Stimulated activated CD8-positive, alpha-beta memory T cell treated with anti-CD3 and anti-CD28 coated beads, Interleukin-15, amount 100 ng/mL, for 48 hours (primary cell): ENCODE results near the gene RALGAPA2.

Source experiments
- DNase-seq, 2 donors: peaks; one replicate each; pipeline ENCODE4 v3.0.0-alpha.2; 2020; ENCODE audit warnings: low read depth in 2 of 2

The RALGAPA2 gene

DNA sequence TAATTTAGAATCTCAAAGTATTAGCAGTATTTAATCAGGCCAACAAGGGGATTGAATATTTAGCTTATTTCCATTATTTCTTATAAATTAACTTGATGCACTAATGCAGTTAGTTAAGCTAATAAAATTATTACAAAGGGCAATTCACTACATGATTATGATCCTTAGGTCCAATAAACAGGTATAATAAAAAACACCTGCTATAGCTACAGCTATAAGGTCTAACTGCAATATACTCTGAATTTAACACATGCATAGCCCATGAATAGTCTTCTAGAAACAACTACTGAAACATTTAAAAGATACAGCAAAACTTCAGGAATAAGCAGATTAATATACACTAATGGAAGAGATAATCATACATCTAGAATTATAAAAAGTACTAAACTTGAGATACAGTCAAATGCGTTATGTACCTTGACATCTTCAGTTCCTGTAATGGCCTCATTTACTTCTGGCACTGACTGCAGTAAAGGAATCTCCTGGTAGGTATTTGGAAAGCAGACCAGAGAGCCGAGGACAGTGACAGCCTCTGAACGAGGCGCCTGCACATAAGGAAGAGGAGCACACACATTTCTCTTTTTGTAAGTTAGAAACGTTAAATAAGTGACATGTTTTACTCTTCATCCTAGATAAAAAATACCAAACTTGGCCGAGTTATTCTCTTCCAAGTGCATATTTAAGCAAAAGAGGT, 176.1 kb downstream of the RALGAPA2 start:
- no peak for DNase-seq

DNA sequence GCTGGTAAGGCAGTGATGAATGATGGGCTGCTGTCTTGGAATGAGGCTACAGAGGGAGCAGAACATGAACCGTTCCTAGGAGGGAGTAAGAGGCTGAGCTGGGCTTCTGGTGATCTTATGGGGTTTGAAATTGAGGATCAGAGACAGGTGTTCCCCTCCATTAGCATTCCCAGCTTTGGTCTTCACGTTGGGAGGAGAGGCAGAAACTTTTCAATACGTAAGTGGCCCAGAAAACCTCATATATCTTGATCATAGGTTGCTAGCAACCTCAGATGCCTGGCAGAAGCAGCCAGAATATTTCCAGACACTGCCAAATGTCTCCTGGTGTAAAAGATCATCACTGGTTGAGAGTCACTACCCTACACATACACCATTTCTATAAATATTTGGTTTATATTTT, 177.4 kb downstream of the RALGAPA2 start:
- no peak for DNase-seq

DNA sequence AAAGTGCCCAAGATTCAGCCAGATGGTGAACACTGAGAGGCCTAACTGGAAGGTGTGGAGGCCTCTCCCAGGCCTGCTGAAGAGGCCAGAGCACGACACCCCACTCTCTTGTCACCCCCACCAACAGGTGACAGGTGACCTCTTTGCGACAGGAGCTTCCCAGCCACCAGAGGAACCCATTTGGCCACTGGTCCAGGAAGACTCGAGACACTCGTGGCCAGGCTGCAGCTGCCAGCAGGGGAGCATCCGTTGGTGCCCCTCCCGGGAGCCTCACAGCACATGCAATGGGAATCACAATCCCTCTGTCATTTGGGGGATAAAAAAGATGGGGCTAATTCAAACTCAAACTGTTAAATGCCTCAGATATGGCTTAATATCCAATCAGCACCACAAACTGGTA, 181.2 kb downstream of the RALGAPA2 start:
- DNase-seq = no peak

DNA sequence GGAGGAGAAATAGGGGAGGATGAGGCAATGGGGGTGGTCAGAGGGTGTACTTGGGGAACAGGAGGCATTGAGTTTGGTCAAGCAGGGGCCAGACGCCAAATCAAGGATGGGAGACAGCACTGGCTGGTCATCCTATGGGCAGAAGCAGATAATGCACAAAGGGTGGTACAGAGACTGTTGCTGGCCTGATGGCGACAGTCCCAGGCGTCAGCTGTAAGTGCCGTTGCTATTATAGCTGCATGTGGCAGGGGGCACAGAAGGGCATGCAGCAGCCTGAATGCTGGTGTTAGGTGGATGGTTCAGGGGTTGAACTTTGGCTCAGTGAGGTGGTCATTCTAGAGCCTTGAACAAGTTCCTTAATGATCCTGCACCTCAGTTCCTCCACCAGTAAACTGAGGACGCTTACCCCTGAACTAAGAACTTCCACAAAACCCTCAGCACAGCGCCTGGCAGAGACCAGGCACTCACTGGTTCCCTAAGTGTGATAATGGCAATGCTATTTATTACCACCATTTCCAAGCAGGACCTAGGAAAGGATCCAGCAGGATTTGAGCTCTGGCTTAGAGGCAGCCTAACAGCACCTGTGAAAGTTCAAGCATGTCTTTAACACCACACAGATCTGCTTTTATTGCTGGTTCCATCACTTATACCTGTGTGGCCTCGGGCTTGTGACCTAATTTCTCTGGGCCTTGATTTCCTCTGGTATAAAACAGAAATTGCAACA, 181.9 kb downstream of the RALGAPA2 start:
- DNase-seq = no peak

DNA sequence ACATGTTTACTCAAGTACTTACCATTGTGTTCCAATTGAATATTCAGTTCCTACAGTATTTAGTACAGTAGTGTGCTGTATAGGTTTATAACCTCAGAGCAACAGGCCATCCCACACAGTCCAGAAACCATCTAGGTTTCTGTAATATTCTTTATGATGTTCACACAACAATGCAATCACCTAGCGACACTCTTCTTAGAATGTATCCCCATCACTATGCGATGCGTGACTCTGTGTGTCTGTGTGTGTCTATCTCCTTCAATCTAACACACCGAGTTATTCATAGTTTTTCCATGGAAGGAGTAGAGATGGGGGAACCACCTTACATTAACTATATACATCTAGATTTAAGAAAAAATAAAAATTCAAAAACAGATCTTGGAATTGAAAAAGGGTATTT, 182.8 kb downstream of the RALGAPA2 start:
- no peak for DNase-seq

DNA sequence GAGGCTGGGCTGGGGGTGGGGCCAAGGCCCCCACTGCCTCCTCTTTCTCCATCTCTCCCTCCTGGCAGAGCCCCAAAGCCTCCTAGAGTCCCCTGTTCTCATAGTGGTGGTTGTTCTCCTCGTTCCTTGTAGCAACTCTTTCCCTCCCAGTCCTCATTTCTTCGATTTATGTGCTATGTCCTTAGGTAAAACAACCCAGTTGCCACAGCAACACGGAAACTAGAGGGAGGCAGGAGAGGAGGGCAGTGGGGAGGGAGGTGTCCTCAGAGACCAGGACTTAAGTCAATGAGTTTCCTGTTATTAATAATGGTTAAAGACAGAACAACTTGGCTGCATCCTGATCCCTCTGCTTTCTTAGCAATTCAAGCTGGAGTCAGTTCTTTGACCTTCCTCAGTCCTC, 183.6 kb downstream of the RALGAPA2 start:
- no peak for DNase-seq

DNA sequence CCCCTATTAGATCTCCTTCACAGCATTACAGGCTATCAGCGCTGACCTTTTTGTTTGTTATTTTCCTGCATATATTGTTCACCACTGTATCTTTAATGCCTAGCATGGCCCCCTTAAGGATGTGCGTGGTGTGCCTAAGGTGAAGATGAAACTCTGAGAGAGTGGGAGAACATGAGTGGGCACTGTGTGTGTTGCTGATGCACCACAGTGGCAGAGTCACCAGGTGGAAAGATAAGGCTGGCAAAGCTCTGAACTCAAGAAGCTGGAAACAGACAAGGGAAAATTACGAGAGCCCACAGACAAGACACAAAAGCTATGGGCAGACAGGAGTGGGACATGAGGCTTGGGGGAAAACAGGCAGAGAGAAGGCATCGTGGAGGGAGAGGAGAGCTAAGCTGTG, 184.8 kb downstream of the RALGAPA2 start:
- DNase-seq = no peak

DNA sequence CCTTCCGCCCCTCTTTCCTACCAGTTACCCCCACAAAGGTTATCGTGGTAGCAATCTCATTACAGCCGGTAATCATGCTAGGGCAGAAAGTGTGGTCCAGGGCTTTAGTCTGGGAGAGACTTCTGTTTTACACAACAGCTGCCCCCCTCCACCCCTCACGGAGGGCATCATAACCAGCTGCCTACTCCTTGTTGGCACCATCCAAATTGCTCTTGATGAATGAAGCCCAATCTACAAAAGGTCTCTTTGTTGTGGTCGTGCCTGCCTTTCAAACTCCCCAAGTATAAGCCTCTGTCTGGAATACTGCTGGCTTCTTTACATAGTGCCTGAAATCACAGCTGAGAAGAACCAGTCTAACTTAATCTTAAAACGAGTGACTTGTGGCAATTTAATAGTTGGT, 186.7 kb downstream of the RALGAPA2 start:
- no peak for DNase-seq

DNA sequence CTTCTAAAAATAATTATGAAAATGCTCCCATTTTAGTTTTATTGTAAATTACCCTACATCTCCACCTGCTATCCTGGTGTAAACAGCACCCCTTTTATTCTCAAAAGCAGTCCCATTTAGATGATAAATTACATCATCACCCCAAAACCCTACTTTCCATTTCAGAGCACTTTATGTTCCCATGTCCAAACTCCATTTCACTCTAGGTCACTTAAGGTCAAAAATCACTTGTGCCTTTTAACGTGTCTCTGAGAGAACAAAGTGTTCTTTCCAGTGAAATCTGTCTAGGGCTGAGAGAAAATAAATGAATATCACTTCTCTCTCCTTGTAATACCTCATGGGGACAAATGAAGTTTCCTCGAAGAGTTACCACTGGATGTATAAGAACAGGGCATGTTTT, 187.2 kb downstream of the RALGAPA2 start:
- no peak for DNase-seq

DNA sequence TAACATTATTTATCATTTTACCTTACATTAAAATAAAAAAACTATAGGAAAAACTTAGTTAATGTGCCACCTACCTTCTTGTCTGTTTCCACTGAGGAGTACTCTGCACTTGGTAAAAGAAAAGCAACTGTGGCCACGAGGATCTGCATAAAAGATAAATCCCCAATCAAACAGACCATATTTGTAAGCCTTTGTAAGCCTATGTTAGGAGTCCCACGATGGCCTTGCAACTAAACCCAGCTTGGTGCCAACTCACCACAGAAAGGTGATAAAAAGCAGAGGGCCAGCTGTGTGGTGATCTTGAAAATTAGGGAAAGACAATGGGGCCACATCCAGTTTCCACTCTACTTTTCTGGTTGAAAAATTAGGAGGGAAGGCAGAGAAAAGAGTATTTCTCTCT, 187.7 kb downstream of the RALGAPA2 start:
- no peak for DNase-seq

DNA sequence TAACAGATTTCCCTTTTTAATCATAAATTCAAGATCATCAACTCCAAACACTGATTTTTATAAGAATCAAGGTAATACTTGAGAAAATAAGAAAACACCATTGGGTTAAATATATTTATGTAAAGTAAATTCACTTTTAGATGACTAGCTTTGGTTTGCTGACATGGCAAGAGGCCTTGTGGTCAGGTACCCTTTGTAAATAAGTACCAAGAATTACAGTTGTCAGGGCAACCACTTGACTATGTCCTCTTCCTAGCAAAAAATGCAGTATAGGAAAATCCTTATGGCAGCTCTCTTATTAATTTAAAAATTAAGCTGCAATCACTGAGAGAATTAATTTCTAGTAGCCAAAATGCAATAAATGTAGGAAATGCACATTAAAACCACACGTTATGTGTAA, 190.7 kb downstream of the RALGAPA2 start:
- no peak for DNase-seq

DNA sequence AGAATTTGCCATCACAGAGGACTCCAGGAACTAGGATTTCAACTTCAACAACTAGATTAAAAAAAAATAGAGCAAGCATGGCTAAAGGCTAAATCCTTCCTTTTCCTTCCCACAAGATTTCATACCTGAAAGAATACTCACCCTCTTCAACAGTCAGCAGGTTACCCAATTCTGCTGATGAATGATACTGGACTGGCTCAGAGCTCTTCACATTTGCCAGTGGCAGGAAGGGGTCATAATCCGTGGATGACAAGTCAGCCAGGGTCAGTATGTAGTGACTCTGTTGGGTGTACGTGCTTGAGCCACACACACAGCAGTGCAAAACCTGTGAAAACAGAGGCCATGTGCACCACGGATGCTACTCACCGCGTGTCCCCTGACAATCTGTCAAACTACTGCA, 191.7 kb downstream of the RALGAPA2 start:
- no peak for DNase-seq

DNA sequence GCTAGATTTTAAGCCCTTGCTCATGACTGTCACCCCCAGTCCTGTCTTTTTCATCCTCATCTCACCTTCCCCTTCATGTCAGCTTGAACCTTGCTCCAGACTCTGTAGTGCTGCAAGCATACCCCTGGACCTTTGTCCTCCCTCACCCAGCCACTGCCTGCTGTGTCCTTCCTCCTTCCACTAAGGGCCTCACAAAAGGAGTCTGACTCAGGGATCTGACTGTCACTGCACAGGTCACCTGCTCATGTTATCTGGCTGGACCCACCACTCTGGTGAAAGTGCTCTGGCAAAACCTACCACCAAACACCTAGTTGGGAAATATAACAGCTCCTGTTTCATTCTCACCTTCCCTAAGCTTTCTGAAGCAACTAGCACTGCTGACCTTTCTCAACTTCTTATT, 193.2 kb downstream of the RALGAPA2 start:
- DNase-seq = no peak

DNA sequence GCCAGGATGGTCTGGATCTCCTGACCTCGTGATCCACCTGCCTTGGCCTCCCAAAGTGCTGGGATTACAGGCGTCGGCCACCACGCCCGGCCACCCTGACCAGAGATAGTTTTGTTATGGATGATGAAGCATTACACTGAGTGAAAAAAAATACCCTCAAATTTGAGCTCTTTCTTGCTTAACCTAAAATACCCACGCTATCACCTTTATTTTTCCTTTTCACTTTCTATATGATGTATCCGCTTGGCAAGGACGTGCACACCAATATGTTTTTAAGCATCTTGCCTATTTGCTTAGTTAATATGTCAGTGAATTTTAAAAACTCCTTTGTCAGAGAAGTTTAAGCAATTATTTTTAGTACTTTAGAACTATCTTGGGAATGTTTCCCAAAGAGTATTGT, 194.2 kb downstream of the RALGAPA2 start:
- no peak for DNase-seq

DNA sequence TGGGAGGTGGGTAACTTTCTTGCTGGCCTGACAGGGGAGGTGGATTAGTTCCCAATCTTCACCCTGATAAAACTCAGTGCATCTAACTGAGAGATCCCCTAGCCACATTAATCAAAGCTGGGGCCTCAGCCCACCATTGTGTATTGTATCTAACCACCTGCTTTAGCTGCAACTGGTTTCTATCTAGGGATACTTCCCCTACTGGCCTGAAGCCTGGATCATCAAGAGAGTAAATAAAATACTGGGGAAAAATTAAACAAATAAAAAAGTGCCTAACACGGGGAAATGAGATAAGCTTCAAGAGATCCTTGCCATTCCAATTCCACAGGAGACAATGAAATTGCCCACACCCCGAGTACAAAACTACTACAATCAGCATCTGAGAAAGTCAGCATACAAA, 195.1 kb downstream of the RALGAPA2 start:
- no peak for DNase-seq

DNA sequence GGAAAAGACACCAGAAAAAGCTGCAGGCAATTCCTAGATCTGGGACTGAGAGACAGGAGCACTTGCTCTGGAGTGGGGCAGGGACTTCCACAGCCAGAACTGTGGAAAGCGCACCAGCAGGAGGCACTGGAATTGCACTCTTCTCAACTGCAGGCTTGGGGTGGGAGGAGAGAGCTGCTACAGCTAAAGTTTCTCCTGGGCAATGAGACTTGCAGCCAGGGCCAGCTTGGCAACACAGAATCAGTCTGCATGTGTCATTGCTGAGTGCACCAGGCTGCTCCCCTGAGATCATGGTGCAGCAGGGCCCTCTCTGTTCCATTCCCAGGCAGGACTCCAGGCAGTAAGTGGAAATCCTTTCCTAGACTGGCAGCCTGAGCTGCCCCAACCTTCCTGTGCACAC, 198.7 kb downstream of the RALGAPA2 start:
- DNase-seq = no peak

DNA sequence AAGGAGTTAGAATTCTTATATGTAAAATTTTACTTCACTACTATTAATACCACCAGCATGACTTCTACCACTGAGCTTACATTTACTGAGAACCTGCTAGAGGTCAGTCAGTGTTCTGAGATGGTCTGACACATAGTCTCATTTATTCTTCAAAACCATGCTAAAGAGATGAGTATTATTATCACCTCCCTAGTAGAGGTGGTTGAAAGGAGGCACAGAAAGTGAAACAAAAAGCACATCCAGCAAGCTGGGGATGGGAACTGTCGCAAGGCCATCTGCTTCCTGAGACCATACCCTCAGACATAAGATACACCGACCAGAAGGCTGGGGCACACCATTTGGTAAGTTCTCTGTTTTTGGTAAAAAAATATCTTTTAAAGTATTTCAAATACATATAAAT, 206.9 kb downstream of the RALGAPA2 start:
- no peak for DNase-seq

DNA sequence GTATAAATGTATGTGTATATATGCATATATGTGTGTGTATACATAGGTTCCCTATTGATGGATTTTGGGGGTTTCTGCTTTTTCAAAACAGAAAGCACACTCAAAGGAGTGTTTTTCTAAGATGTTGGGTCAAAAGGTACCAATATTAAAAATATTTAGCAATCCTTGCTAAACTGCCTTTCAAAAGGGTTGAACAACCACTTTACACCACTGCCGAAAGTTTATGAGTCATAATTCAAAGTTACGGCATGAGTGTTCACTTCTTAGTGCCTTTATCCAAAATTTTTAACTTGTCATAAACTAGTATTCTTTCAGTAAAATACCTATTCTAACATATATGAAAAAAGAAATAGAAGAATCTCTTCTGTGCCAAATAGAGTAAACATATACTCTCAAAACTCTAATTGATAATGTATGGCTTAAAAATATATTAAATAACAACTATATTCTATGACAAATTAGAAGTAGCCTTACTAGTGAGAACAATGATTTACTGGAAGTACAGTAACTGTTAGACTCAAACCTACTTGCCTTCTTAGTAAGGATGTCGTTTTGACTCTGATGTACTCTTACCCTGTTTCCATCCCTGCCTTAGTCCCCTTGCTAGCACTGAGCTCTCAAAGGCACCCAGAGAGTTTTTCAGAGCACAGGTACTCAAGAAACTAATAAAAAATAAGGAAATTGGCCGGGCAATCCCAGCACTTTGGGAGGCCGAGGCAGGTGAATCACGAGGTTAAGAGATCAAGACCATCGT, 208.5 kb downstream of the RALGAPA2 start:
- DNase-seq = no peak

DNA sequence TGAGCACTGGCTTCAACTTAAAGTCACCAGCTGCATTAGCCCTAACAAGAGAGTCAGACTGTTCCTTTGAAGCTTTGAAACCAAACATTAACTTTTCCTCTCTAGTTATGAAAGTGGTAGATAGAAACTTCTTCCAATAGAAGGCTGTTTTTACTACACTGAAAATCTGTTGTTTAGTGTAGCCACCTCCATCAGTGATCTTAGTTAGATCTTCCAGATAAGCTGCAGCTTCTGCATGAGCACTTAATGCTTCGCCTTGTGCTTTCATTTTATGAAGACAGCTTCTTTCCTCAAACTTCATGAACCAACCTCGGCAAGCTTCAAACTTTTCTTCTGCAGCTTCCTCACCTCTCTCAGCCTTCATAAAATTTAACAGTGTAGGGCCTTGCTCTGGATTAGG, 211.3 kb downstream of the RALGAPA2 start:
- DNase-seq = no peak

DNA sequence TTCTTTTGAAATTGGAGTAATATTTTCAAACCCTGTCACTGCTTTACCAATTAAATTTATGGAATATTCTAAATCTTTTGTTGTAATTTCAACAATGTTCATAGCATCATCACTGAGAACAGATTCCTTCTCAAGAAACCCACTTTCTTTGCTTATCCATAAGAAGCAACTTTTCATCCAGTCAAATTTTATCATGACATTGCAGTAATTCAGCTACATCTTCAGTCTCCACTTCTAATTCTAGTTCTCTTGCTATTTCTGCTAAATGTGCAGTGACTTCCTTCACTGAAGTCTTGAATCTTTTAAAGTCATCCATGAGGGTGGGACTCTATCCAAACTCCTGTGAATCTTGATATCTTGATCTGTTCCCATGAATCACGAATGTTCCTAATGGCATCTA, 212.1 kb downstream of the RALGAPA2 start:
- DNase-seq = no peak

DNA sequence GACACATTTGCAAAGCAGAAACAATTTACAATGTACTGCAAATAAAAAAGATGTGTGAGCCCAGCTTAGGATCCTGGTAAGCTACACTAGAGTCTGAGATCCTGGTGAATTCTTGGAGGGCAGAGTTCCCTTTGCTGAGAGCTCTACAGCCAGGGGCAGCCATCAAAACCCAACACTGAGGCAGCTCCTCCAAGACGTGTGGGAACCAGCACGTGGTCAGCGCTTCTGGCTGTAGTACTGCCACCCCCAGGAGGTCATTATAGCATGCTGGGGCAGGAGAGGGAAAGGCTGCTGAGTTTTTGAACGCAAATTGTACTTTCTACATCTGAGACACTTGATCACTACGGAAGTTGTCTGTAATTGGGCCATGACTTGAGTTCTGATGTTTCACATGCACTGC, 213.0 kb downstream of the RALGAPA2 start:
- DNase-seq = no peak

DNA sequence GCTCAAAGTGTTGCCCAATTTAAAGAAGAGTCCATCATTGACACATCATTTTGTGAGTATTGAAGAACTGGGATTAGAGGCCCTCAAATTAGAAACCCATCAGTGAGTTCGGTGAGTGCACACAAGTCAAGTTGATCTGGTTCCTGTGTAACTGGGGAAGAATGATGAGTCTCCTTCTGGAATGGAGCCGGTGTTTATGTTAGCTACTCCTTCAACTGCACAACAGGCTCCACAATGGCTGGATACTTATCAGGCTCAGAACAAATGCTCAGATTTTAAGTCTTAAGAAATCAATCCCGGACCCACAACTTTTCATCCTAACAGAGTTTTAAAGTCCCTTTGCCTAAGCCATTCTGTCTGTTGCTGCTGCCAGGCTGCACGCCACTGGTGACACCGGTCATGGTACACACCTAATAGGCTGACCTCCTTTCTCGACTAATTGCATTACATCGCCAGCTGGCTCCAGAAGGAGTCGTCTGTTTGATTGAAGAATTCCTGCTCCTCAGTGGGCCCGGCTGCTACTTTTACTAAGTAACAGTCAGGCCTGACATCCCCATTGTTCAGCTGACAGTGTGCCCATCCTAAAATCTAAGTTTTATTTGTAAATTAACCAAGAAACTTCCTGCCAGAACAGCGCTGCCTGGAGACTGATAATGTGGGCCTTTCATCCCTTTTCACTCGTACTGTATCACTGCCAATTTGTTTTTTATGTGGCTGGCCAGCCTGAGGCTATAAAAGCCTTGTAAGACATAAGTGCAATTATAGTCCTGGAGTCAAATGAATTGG, 214.2 kb downstream of the RALGAPA2 start:
- DNase-seq = no peak
